HepG2 (cell line): ENCODE results near the gene LYRM4. TPM values are rescaled to one million over a fixed set of nuclear protein-coding genes. Genes with fewer than 3 reads are reported as not detected.

ENCODE experiments used
- ATAC-seq: fragments of 200-7000 bp; cut with Tn5 transposase; 3 replicates; pipeline ENCODE4 v1.9.1; 2020; ENCODE audit warnings: mild to moderate bottlenecking, moderate library complexity
- BruUV-seq: library from RNA; stranded (reverse); fragments of 400-500 nt; replicated peaks from 2 replicates; lab custom pipeline; 2021; lab: Mats Ljungman, UMichigan
- CTCF ChIA-PET: fragments of 300-600 bp; formaldehyde crosslinking; extraction: SDS; loops from one replicate; lab custom pipeline; 2021; ENCODE audit warnings: low total read pairs, inconsistent platforms, low intra/inter-chr PET ratio; lab: Yijun Ruan, JAX
- POLR2A ChIA-PET: fragments of 350-600 bp; sonication (Branson Sonifier 250); formaldehyde crosslinking; loops from one replicate; lab custom pipeline; 2020; ENCODE audit warnings: antibody characterized with exemption, inconsistent platforms; lab: Yijun Ruan, JAX
- DNase-seq: peaks from one replicate; pipeline ENCODE4 v3.0.0-alpha.2; 2015; ENCODE audit warnings: low spot score
- FAIRE-seq: peaks from 3 replicates; lab custom pipeline; 2011; peaks lifted over from hg19 to GRCh38; lab: Jason Lieb, UNC
- H2AFZ ChIP-seq: one replicate; pipeline ENCODE4 v1.6.1; 2011; ENCODE audit warnings: low read length, inconsistent platforms
- H3K27ac ChIP-seq: fragments of 300-600 bp; 3 replicates; pipeline ENCODE4 v1.8.0; 2011; ENCODE audit warnings: mixed run types, mild to moderate bottlenecking, mixed read lengths, low read length, inconsistent platforms; ENCODE audit not compliant: insufficient read depth; ENCODE audit errors: extremely low read length
- H3K27me3 ChIP-seq, 2 experiments: fragments of 200-600 bp in 1 of 2; 2 replicates in 1 of 2; 3 replicates in 1 of 2; pipeline versions ENCODE4 v1.6.0 to v1.8.0; 2011; ENCODE audit warnings: low read length in 2 of 2, mild to moderate bottlenecking in 2 of 2, moderate library complexity in 2 of 2, inconsistent platforms in 1 of 2; ENCODE audit not compliant: insufficient read depth in 2 of 2, control insufficient read depth in 1 of 2
- H3K36me3 ChIP-seq, 2 experiments: fragments of 200-600 bp in 1 of 2; replicated peaks in 1 of 2; 2 replicates in 1 of 2; 3 replicates in 1 of 2; pipeline versions ENCODE4 v1.5.1 to v1.8.0; 2011; ENCODE audit warnings: low read length in 2 of 2, inconsistent platforms in 1 of 2; ENCODE audit not compliant: insufficient read depth in 2 of 2, control insufficient read depth in 1 of 2
- H3K4me1 ChIP-seq: 2 replicates; pipeline ENCODE4 v1.5.1; 2012; ENCODE audit warnings: low read length, inconsistent platforms; ENCODE audit not compliant: insufficient read depth
- H3K4me2 ChIP-seq: 2 replicates; pipeline ENCODE4 v1.6.0; 2011; ENCODE audit warnings: low read depth, low read length, inconsistent platforms
- H3K4me3 ChIP-seq, 3 experiments: fragments of 200-600 bp in 1 of 3; sonication (generic), shearing (Covaris generic) in 1 of 3; replicated peaks in 1 of 3; 2 replicates each; pipeline ENCODE4 v1.5.1; 2011 to 2016; ENCODE audit warnings: low read length in 3 of 3, inconsistent platforms in 2 of 3, low read depth in 2 of 3, mild to moderate bottlenecking in 2 of 3, control low read depth in 1 of 3, mixed read lengths in 1 of 3; ENCODE audit not compliant: insufficient read depth in 1 of 3
- H3K79me2 ChIP-seq: one replicate; pipeline ENCODE4 v1.6.1; 2011; ENCODE audit warnings: low read length, inconsistent platforms; ENCODE audit not compliant: insufficient read depth
- H3K9ac ChIP-seq: 2 replicates; pipeline ENCODE4 v1.6.0; 2011; ENCODE audit warnings: mild to moderate bottlenecking, low read depth, low read length, inconsistent platforms; ENCODE audit not compliant: insufficient read depth
- H3K9me3 ChIP-seq: 2 replicates; pipeline ENCODE4 v1.5.1; 2012; ENCODE audit warnings: mild to moderate bottlenecking, low read length
- H4K20me1 ChIP-seq: 2 replicates; pipeline ENCODE4 v1.6.0; 2011; ENCODE audit warnings: inconsistent platforms, mild to moderate bottlenecking, low read length, moderate library complexity; ENCODE audit not compliant: insufficient read depth
- AKAP8 ChIP-seq: sonication (generic); formaldehyde crosslinking; IDR thresholded peaks from 2 replicates; pipeline ENCODE4 v1.5.1; 2020; ENCODE audit warnings: mild to moderate bottlenecking, missing genetic modification reagents
- BRF2 ChIP-seq: sonication (generic); formaldehyde crosslinking; IDR thresholded peaks from 2 replicates; pipeline ENCODE4 v1.8.1; 2022; ENCODE audit warnings: mild to moderate bottlenecking, missing genetic modification reagents
- ELF3 ChIP-seq: IDR thresholded peaks from 2 replicates; pipeline ENCODE4 v1.6.1; 2016; ENCODE audit warnings: missing genetic modification reagents, missing compliant biosample characterization
- ETV5 ChIP-seq: IDR thresholded peaks from 2 replicates; pipeline ENCODE4 v1.6.1; 2018; ENCODE audit warnings: missing biosample characterization, missing genetic modification reagents, inconsistent platforms, borderline replicate concordance
- HOXD1 ChIP-seq: sonication (generic); formaldehyde crosslinking; IDR thresholded peaks from 2 replicates; pipeline ENCODE4 v1.5.0; 2020; ENCODE audit warnings: missing genetic modification reagents
- MED8 ChIP-seq: sonication (generic); formaldehyde crosslinking; IDR thresholded peaks from 2 replicates; pipeline ENCODE4 v1.8.1; 2023; ENCODE audit warnings: mild to moderate bottlenecking, missing genetic modification reagents; ENCODE audit not compliant: insufficient replicate concordance
- MLLT10 ChIP-seq: sonication (generic); formaldehyde crosslinking; IDR thresholded peaks from 2 replicates; pipeline ENCODE4 v1.4.0; 2020; ENCODE audit warnings: missing genetic modification reagents
- PPARG ChIP-seq: conservative IDR thresholded peaks from 2 replicates; pipeline ENCODE4 v1.6.1; 2016; ENCODE audit warnings: missing biosample characterization, missing genetic modification reagents
- SIX4 ChIP-seq: sonication (generic); formaldehyde crosslinking; IDR thresholded peaks from 2 replicates; pipeline ENCODE4 v1.4.0; 2020; ENCODE audit warnings: missing genetic modification reagents
- STAT5B ChIP-seq: sonication (generic); formaldehyde crosslinking; IDR thresholded peaks from 2 replicates; pipeline ENCODE4 v1.4.0; 2020; ENCODE audit warnings: missing genetic modification reagents
- TBX3 ChIP-seq: fragments of 450-650 bp; IDR thresholded peaks from 2 replicates; pipeline ENCODE4 v1.6.1; 2017; ENCODE audit warnings: antibody characterized with exemption, mild to moderate bottlenecking, inconsistent platforms, borderline replicate concordance
- XRCC5 ChIP-seq: fragments of 200-400 bp; formaldehyde crosslinking; optimal IDR thresholded peaks from 2 replicates; pipeline ENCODE3; 2017; ENCODE audit warnings: mild to moderate bottlenecking, low read length
- ZBTB1 ChIP-seq: sonication (generic); formaldehyde crosslinking; IDR thresholded peaks from 2 replicates; pipeline ENCODE4 v1.4.0; 2020; ENCODE audit warnings: missing genetic modification reagents, borderline replicate concordance
- ZFP1 ChIP-seq: IDR thresholded peaks from 2 replicates; pipeline ENCODE4 v1.6.1; 2016
- ZFP36L2 ChIP-seq: sonication (generic); formaldehyde crosslinking; IDR thresholded peaks from 2 replicates; pipeline ENCODE4 v1.4.0; 2020; ENCODE audit warnings: missing genetic modification reagents
- ZNF124 ChIP-seq: sonication (generic); formaldehyde crosslinking; IDR thresholded peaks from 2 replicates; pipeline ENCODE4 v1.4.0; 2020; ENCODE audit warnings: missing genetic modification reagents
- ZNF138 ChIP-seq: sonication (generic); formaldehyde crosslinking; IDR thresholded peaks from 2 replicates; pipeline ENCODE4 v1.5.0; 2020; ENCODE audit warnings: mild to moderate bottlenecking, low read depth, missing genetic modification reagents
- ZNF660 ChIP-seq: sonication (generic); formaldehyde crosslinking; IDR thresholded peaks from 2 replicates; pipeline ENCODE4 v1.5.1; 2020; ENCODE audit warnings: mild to moderate bottlenecking, low read depth, missing genetic modification reagents, borderline replicate concordance
- ZNF674 ChIP-seq: sonication (generic); formaldehyde crosslinking; IDR thresholded peaks from 2 replicates; pipeline ENCODE4 v1.5.0; 2020; ENCODE audit warnings: low read depth, mild to moderate bottlenecking, missing genetic modification reagents
- ZSCAN9 ChIP-seq: IDR thresholded peaks from 2 replicates; pipeline ENCODE4 v1.6.1; 2016; ENCODE audit warnings: borderline replicate concordance
- WGBS: methylation state at CpG from one replicate; pipeline ENCODE4 v1.1.6; 2017; ENCODE audit warnings: low lambda C conversion rate; 5-methylcytosine and 5-hydroxymethylcytosine counted together
- in situ Hi-C: cut with HindIII; loops from 2 replicates; pipeline ENCODE4 v1.10.0; 2017; ENCODE audit warnings: low pct_unique_long_range_greater_than_20kb; ENCODE audit not compliant: extremely low pct_ligation_motif_present
- intact Hi-C: fragments of 100-400 bp; cut with micrococcal nuclease; formaldehyde crosslinking; loops from one replicate; pipeline ENCODE4 v1.10.0; 2022; ENCODE audit not compliant: unreplicated experiment
- polyA plus RNA-seq, 8 experiments: library from polyadenylated mRNA; depleted of rRNA in 3 of 8; stranded (reverse) in 7 of 8; unstranded in 1 of 8; fragments of >200 nt; fragmentation: Illumina TruSeq in 4 of 8; extraction: Trizol in 4 of 8; gene quantifications; 2 replicates each; pipeline versions ENCODE4 v1.2.1 to v1.2.3, GENCODE V29; 2011 to 2016; ENCODE audit warnings: low read depth in 4 of 8, missing spikeins in 1 of 8, mixed read lengths in 1 of 8; ENCODE audit not compliant: insufficient read depth in 1 of 8
- total RNA-seq, 5 experiments: library from RNA; depleted of rRNA; stranded (reverse); fragments of >200 nt; fragmentation: Illumina TruSeq; extraction: Trizol; gene quantifications; 2 replicates each; pipeline ENCODE4 v1.2.3, GENCODE V29; 2016; ENCODE audit warnings: low read depth in 1 of 5

The LYRM4 gene
- total and polyA plus RNA-seq, 2 of the 13 experiments (the other 11 are each of a cell fraction or from before 2014, with no cell fraction given), result 64.6 to 67.5 TPM

- H3K27me3 ChIP-seq, result no peaks in the 10 kb centered on the region
- no peak overlapping the region for H3K4me3 ChIP-seq
- in situ Hi-C loops (loop anchor here (5.0 kb wide), 2 partner anchors 83 to 158 kb away; no protein-coding TSS in a partner anchor), intact Hi-C loops (no loop called here)
- ChIA-PET POLR2A (no interaction called here), CTCF (no interaction called here)
- H4K20me1 ChIP-seq, result no peaks in the 10 kb centered on the region
- H3K79me2 ChIP-seq, result peaks cover 3% of the 10 kb centered on the region
- no peak overlapping the region for H3K4me2 ChIP-seq
- no peaks in the 10 kb centered on the region for H3K9me3 ChIP-seq
- DNase-seq (no peak), ATAC-seq (no peak), FAIRE-seq (no peak)
- TF ChIP-seq ZNF138 (CRISPR knock-in tag), result no peak
- no peak for TF ChIP-seq ZBTB1 (CRISPR knock-in tag)
- no peak for TF ChIP-seq SIX4 (CRISPR knock-in tag)
- no peak for TF ChIP-seq MED8 (CRISPR knock-in tag)
- TF ChIP-seq ETV5 (CRISPR knock-in tag), result no peak
- no peak for TF ChIP-seq ZNF674 (CRISPR knock-in tag)
- TF ChIP-seq XRCC5, result no peak
- BruUV-seq, result no TSS peak
- H3K27ac ChIP-seq, result no peak overlapping the region
- H3K36me3 ChIP-seq, result no peaks in the 10 kb centered on the region
- H2AFZ ChIP-seq, result no peak overlapping the region
- peaks cover 8% of the 10 kb centered on the region for H3K4me1 ChIP-seq
- WGBS, result 86% methylated on average over 1 of the region's 1 CpG
- H3K9ac ChIP-seq, result no peak overlapping the region
Measured at GRCh38 chr6:5300206-5300764, 39.5 kb upstream of the LYRM4 start.

GRCh38 chr6:5295623-5296022, 34.9 kb upstream of the LYRM4 start:
- H3K4me1 ChIP-seq, result peaks cover 10% of the 10 kb centered on the region
- no peaks in the 10 kb centered on the region for H3K36me3 ChIP-seq
- WGBS, result 96% methylated on average over 7 of the region's 7 CpGs
- no peak for FAIRE-seq
- no peak overlapping the region for H3K4me3 ChIP-seq
- TF ChIP-seq HOXD1 (CRISPR knock-in tag) (no peak), ZFP1 (CRISPR knock-in tag) (no peak), BRF2 (CRISPR knock-in tag) (no peak), PPARG (no peak), TBX3 (no peak), ZNF124 (CRISPR knock-in tag) (no peak), AKAP8 (CRISPR knock-in tag) (no peak), MLLT10 (CRISPR knock-in tag) (no peak), ZNF660 (CRISPR knock-in tag) (no peak), ZSCAN9 (CRISPR knock-in tag) (no peak), ZFP36L2 (CRISPR knock-in tag) (no peak), STAT5B (CRISPR knock-in tag) (no peak), ELF3 (CRISPR knock-in tag) (no peak)
- TF ChIP-seq, all 625 proteins: peak for 0
- DNase-seq, result no peak
- no TSS peak for BruUV-seq
- no peak for ATAC-seq
- Histone ChIP-seq H3K27me3 (no peaks in the 10 kb centered on the region), H3K79me2 (peaks cover 10% of the 10 kb centered on the region), H3K27ac (no peak overlapping the region), H2AFZ (no peak overlapping the region), H3K4me2 (no peak overlapping the region), H3K9ac (no peak overlapping the region), H4K20me1 (no peaks in the 10 kb centered on the region), H3K9me3 (no peaks in the 10 kb centered on the region)
- intact Hi-C loops (no loop called here), in situ Hi-C loops (no loop called here)
- CTCF ChIA-PET, result no interaction called here
- POLR2A ChIA-PET, result interaction anchor here (1.1 kb wide), 1 partner anchor 35 kb away, joined by 3 read pairs; the partner anchor contains the start of gene LYRM4
